Neural progenitor cell (in vitro differentiated cells): Measurements from ENCODE around the gene RHBG. TPM values are rescaled to one million over a fixed set of nuclear protein-coding genes. Genes with fewer than 3 reads are reported as not detected.

ENCODE experiments used
- DNase-seq: peaks from one replicate; pipeline ENCODE4 v3.0.0-alpha.2; 2016; ENCODE audit warnings: low spot score
- H2AFZ ChIP-seq: fragments of 200-600 bp; sonication (generic); replicated peaks from 2 replicates; pipeline ENCODE4 v1.6.1; 2016; ENCODE audit warnings: antibody characterized with exemption
- H3F3A ChIP-seq: fragments of 200-600 bp; sonication (generic); 2 replicates; pipeline ENCODE4 v1.6.1; 2016; ENCODE audit warnings: antibody characterized with exemption, low read depth
- H3K27ac ChIP-seq: fragments of 200-600 bp; sonication (generic); 2 replicates; pipeline ENCODE4 v1.5.1; 2016; ENCODE audit warnings: mild to moderate bottlenecking
- H3K27me3 ChIP-seq: fragments of 200-600 bp; sonication (generic); 2 replicates; pipeline ENCODE4 v1.6.1; 2016; ENCODE audit warnings: mild to moderate bottlenecking, moderate library complexity
- H3K36me3 ChIP-seq: fragments of 200-600 bp; sonication (generic); 2 replicates; pipeline ENCODE4 v1.5.1; 2016
- H3K4me1 ChIP-seq: fragments of 200-600 bp; sonication (generic); 2 replicates; pipeline ENCODE4 v1.6.1; 2016; ENCODE audit warnings: mixed run types
- H3K4me2 ChIP-seq: fragments of 200-600 bp; sonication (generic); 2 replicates; pipeline ENCODE4 v1.6.1; 2016
- H3K4me3 ChIP-seq: fragments of 200-600 bp; sonication (generic); 2 replicates; pipeline ENCODE4 v1.5.1; 2016
- H3K79me2 ChIP-seq: fragments of 200-600 bp; sonication (generic); 2 replicates; pipeline ENCODE4 v1.6.1; 2016; ENCODE audit warnings: low read depth
- H3K9ac ChIP-seq: fragments of 200-600 bp; sonication (generic); 2 replicates; pipeline ENCODE4 v1.6.1; 2016
- H3K9me3 ChIP-seq: fragments of 200-600 bp; sonication (generic); 2 replicates; pipeline ENCODE4 v1.5.1; 2016; ENCODE audit warnings: low read depth
- H4K20me1 ChIP-seq: fragments of 200-600 bp; sonication (generic); 2 replicates; pipeline ENCODE4 v1.6.1; 2016; ENCODE audit warnings: low read depth
- H3K27ac Mint-ChIP-seq: 3 replicates; pipeline ENCODE4 v1.8.0; 2021; ENCODE audit warnings: mixed read lengths
- H3K27me3 Mint-ChIP-seq: 2 replicates; pipeline ENCODE4 v1.8.0; 2022; ENCODE audit warnings: low read depth, mild to moderate bottlenecking, inconsistent platforms, moderate library complexity, mixed read lengths; ENCODE audit not compliant: insufficient read depth
- H3K36me3 Mint-ChIP-seq: 3 replicates; pipeline ENCODE4 v1.8.0; 2021; ENCODE audit warnings: mixed read lengths
- H3K4me1 Mint-ChIP-seq: 3 replicates; pipeline ENCODE4 v1.8.0; 2021; ENCODE audit warnings: mixed read lengths
- H3K4me3 Mint-ChIP-seq: 3 replicates; pipeline ENCODE4 v1.8.0; 2021; ENCODE audit warnings: mild to moderate bottlenecking, moderate library complexity, mixed read lengths
- H3K9me3 Mint-ChIP-seq: 3 replicates; pipeline ENCODE4 v1.8.0; 2020; ENCODE audit warnings: mixed read lengths
- CTCF ChIP-seq: fragments of 200-600 bp; sonication (generic); IDR thresholded peaks from 2 replicates; pipeline ENCODE4 v1.5.1; 2017; ENCODE audit warnings: antibody characterized with exemption, mild to moderate bottlenecking
- EZH2 ChIP-seq: fragments of 200-600 bp; sonication (generic); IDR thresholded peaks from 2 replicates; pipeline ENCODE4 v1.6.1; 2017; ENCODE audit warnings: antibody characterized with exemption, mild to moderate bottlenecking, moderate library complexity
- EZH2phosphoT487 ChIP-seq: fragments of 200-600 bp; sonication (generic); IDR thresholded peaks from 2 replicates; pipeline ENCODE4 v1.6.1; 2017; ENCODE audit warnings: antibody characterized with exemption
- total RNA-seq: library from RNA; depleted of rRNA; stranded (reverse); fragments of >200 nt; gene quantifications from 2 replicates; pipeline ENCODE4 v1.2.3, GENCODE V29; 2015; ENCODE audit warnings: low replicate concordance

Gene RHBG
- total RNA-seq, 1 donor from 2014 or later = not detected

GRCh38 chr1:156382561-156382960 is 13.6 kb downstream of the RHBG start:
- no peaks in the 10 kb centered on the region for H3F3A ChIP-seq
- Mint-ChIP-seq H3K4me3 (no peak overlapping the region), H3K27me3 (peaks cover 35% of the 10 kb centered on the region), H3K27ac (no peak overlapping the region), H3K36me3 (no peaks in the 10 kb centered on the region), H3K4me1 (peaks cover 5% of the 10 kb centered on the region), H3K9me3 (no peaks in the 10 kb centered on the region)
- TF ChIP-seq EZH2phosphoT487 = no peak
- no peak for TF ChIP-seq EZH2
- no peak for TF ChIP-seq CTCF
- no peak overlapping the region for H3K27ac ChIP-seq
- DNase-seq = no peak
- H3K36me3 ChIP-seq = no peaks in the 10 kb centered on the region
- no peaks in the 10 kb centered on the region for H3K4me1 ChIP-seq
- H3K4me2 ChIP-seq = no peak overlapping the region
- H3K9me3 ChIP-seq = no peaks in the 10 kb centered on the region
- H3K9ac ChIP-seq = no peak overlapping the region
- peaks cover 79% of the 10 kb centered on the region for H3K27me3 ChIP-seq
- peaks cover 12% of the 10 kb centered on the region for H4K20me1 ChIP-seq
- H2AFZ ChIP-seq = no peak overlapping the region
- no peak overlapping the region for H3K4me3 ChIP-seq
- no peaks in the 10 kb centered on the region for H3K79me2 ChIP-seq

- Mint-ChIP-seq H3K9me3 (no peaks in the 10 kb centered on the region), H3K27ac (no peak overlapping the region), H3K36me3 (no peaks in the 10 kb centered on the region), H3K4me3 (peak overlapping the region; percentile 21), H3K27me3 (peaks cover 37% of the 10 kb centered on the region), H3K4me1 (peaks cover 8% of the 10 kb centered on the region)
- Histone ChIP-seq H3K36me3 (no peaks in the 10 kb centered on the region), H3K27me3 (peaks cover 84% of the 10 kb centered on the region), H2AFZ (no peak overlapping the region), H3K4me2 (no peak overlapping the region), H3K4me3 (no peak overlapping the region), H3K79me2 (no peaks in the 10 kb centered on the region), H3K9ac (no peak overlapping the region), H3K9me3 (no peaks in the 10 kb centered on the region), H3K4me1 (peaks cover 3% of the 10 kb centered on the region), H3F3A (no peaks in the 10 kb centered on the region), H4K20me1 (peaks cover 16% of the 10 kb centered on the region), H3K27ac (no peak overlapping the region)
- TF ChIP-seq EZH2phosphoT487 = no peak
- peak; percentile 83 for TF ChIP-seq CTCF
- peak; percentile 88 for DNase-seq
Measured at GRCh38 chr1:156383023-156383422, 14.0 kb downstream of the RHBG start.

- H3K36me3 Mint-ChIP-seq = no peaks in the 10 kb centered on the region
- no peak overlapping the region for H3K4me3 Mint-ChIP-seq
Measured at GRCh38 chr1:156384007-156384406, 15.0 kb downstream of the RHBG start.

More at GRCh38 chr1:156384007-156384406, 15.0 kb downstream of the RHBG start:
- no peak overlapping the region for H3K27ac ChIP-seq
- H3K4me1 ChIP-seq = peaks cover 11% of the 10 kb centered on the region
- DNase-seq = no peak
- H3K79me2 ChIP-seq = no peaks in the 10 kb centered on the region
- peaks cover 90% of the 10 kb centered on the region for H3K27me3 ChIP-seq
- H3F3A ChIP-seq = peaks cover 6% of the 10 kb centered on the region
- Mint-ChIP-seq H3K9me3 (no peaks in the 10 kb centered on the region), H3K27me3 (peaks cover 37% of the 10 kb centered on the region), H3K4me1 (peaks cover 12% of the 10 kb centered on the region), H3K27ac (no peak overlapping the region)
- no peak overlapping the region for H3K4me2 ChIP-seq
- no peak for TF ChIP-seq EZH2phosphoT487
- no peak for TF ChIP-seq EZH2
- TF ChIP-seq CTCF = no peak
- no peak overlapping the region for H3K4me3 ChIP-seq
- H2AFZ ChIP-seq = no peak overlapping the region
- H3K9me3 ChIP-seq = no peaks in the 10 kb centered on the region
- H4K20me1 ChIP-seq = peaks cover 22% of the 10 kb centered on the region
- no peaks in the 10 kb centered on the region for H3K36me3 ChIP-seq
- no peak overlapping the region for H3K9ac ChIP-seq
